NCI-H1105 treated with DMSO at 0.1 percent for 48 hours (cell line): ENCODE data around the gene MTCL3.
A peak's percentile ranks its signal among the peaks of the same experiment; 100 is the strongest.

Experiments used
- DNase-seq: peaks from one replicate; lab custom pipeline; 2025; lab: John Stamatoyannopoulos, UW

MTCL3 gene

DNA sequence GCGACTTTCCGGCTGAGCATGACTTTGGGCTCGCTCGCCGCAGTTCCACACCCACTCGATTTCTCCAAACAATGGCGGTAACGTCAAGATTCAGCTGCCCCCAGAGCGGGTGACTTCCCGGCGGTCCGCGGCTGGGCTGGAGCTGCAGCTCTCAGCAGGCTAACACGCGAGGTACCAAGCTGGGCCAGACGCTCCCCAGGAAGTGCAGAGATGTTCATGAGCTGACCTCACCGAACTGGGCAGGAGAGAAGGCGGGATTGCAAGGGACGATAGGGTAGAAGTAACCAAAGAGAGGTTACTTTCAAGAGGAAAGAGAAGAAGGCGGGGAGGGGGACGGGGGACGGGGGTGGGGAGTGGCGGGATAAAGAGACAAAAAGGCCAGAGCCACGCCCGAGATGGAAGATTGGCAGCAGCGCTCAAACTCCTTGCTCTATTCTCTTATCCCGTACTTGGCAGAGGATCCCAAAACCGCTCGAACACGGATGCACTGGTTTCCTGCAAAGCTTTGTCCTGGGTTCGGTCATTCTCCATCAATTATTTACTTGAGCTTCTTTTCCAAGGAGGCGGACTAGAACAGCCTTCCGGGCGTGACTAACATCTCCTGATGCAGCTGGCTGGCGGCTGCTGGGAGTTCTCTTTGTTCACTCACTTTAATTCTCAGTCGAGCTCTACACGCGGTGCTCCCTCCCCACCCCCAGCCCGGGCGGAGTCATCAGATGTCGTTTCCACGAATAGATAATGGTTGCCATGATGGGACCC, at the start of gene MTCL3:
MTCL3 (minus strand) TSS at position 626 of the 759 bp plus-strand sequence.
- DNase-seq = peak; percentile 98

DNA sequence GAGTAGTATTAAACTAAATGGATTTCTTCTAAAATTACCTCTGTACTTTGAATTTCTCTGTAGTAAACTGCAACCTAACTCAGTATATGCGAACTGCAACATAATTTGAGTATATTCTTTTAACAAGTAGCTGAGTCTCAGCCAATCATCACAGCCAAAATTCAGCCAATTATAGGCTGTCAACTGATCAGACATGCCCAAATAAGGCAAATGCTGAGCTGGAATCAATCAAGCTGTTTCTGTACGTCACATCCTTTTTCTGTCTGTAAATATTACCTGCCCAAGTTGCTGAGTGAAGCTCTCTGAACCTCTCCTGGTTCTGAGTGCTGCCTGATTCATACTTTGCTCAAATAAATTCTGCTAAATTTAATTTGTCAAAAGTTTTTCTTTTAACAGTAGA, 48.3 kb upstream of the MTCL3 start:
- no peak for DNase-seq

DNA sequence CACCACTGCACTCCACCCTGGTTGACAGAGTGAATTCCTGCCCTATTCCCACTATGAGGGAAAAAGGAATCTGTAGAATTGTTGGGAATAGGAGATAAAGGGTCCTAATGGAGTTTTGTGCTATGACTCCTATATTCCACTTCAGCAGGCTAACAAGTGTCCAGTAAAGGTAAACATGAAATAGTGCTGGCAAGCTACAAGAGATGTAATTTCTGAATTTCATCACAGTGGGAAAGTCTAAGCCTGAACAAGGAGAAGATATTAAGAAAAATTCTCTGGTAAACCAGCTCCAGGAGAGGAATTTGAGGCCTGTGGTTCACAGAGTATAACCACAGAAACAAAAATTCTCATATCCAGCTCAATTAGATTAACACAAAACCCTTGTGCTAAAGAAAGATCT, 47.5 kb upstream of the MTCL3 start:
- no peak for DNase-seq

DNA sequence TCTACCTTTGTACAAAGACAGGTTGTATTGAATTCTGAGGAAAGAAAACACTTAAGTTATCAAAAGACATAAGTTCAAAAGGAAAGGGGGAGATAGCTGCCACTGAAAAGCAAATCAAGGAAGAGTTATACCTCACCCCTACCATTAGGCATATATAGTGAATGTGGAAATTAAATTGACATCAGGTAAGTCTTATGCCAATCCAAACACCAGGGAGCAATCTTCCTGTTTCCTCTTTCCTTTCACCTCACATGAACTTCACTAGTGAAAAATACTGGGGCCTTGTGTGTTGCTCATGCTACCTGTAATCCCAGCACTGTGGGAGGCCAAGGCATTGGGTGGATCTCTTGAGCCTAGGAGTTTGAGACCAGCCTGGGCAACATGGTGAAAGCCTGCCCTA, 47.0 kb upstream of the MTCL3 start:
- no peak for DNase-seq

DNA sequence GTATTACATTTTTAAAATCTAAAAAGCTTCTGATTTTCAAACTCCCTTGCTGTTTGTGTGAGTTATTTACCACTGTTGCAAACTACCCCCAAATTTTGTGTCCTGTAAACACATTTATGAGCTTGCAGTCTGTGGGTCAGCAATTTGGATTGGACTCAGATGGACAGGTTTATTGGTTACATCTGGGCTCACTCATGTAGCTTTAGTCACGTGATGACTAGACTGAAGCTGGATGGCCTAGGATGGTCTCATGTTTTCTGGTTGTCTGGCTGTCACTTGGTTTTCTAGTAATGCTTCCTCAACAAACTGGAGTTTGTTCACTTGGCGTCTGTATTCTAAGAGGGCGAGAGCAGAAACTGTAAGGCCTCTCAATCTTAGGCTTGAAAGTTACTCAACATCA, 45.6 kb upstream of the MTCL3 start:
- DNase-seq = no peak

DNA sequence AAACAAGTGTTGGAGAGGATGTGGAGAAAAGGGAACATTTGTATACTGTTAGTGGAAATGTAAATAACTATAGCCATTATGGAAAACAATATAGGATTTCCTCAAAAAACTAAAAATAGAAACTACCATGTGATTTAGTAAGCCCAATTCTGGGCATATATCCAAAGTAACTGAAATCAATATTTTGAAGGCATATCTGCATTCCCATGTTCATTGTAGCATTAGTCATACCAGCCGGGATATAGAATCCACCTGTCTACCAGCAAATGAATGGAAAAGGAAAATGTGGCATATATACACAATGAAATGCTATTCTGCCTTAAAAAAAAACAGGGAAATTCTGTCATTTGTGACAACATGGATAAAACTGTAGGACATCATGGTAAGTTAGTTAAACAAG, 42.5 kb upstream of the MTCL3 start:
- DNase-seq = peak; percentile 13

DNA sequence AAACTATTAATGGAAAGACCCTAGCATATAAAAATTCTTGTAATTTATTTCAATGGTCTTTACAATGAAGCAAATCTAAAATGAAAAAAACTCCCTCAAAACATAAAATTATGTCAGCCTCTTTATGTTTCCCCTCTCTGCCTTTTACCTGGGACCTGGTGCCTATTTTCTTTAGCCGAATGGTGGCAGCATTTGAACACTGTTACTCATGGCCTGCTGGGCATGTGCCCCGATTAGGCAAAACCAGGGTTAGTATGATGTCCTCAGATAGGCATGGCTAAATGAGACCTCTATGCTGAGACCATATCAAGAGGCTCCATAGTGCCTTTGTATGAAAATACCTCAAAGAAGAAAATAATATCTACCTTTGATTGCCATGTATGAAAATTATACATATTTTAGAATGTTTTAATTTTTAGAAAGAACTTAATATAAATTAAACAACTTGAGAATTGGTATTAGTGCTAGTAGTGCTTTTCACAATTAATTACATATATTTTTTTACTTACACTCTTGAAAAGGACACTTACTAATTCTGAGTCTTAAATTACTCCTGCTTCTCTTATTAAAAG, 35.4 kb upstream of the MTCL3 start:
- peak; percentile 67 for DNase-seq

DNA sequence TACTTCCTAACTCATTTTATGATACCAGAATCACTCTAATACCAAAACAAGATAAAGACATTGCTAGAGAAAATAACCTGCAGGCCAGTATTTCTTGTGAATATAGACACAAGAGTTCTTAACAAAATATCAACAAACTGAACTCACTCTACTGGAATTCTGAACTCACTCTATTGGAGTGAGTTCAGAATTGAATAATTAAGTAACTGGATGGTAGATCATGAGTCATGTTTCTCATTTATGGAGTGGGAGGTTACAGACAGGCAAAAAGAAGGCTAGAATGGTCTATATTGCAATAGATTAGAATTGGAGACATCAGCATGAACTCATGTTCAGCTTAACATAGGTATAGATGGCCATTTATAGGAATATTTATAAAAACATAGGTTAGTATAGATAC, 31.3 kb upstream of the MTCL3 start:
- DNase-seq = no peak

DNA sequence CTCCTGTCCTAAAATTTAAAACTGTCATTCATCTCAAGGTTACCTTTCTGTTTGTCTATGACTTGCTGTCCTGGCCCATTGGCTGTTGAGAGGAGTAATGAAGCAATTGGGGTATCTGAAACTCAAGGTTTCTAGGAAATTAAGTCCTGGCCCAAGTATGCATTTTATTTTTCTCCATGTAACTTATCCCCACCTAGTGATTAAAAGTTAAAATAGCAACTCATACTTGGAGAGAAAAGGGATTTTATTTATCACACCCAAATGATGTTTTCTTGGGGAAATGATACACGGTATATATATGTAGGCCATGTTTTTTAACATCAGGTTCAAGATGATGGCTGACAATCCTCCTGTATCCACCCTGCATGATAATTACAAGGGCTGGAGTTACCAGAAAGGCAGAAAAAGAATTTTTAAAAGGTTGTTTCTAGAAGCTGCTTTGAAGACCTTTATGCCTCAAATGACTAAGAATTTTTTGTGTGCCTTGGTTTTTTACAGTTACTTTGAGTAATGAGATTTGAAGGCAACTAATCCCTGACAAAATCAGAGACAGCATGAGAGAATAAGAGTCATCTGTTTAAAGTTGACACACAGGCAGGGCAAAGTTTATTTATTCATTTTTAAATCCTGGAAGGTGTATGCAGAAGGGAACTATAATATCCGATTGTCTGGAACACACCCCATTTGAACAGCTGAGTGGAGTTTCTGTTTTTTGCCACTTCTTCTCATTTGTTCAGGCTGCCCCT, 28.9 kb upstream of the MTCL3 start:
- no peak for DNase-seq

DNA sequence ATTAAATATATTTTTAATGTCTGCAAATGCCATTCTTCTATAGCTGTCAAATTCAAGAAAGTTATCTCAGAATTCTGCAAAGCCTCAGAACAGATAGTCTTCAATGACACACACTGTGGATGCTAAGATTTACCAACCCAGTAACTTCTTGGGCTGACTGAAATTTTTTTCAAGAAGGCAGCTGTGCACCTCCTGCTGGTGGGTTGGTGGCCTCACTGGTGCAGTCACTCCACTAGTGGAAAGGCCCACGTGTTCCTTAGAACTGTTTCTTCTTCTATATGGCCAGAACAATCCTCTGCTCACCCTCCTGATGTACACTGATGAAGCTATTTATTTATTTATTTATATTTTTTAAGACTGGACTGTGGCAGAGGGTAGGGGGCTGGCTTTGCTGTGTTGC, 28.1 kb upstream of the MTCL3 start:
- DNase-seq = no peak

DNA sequence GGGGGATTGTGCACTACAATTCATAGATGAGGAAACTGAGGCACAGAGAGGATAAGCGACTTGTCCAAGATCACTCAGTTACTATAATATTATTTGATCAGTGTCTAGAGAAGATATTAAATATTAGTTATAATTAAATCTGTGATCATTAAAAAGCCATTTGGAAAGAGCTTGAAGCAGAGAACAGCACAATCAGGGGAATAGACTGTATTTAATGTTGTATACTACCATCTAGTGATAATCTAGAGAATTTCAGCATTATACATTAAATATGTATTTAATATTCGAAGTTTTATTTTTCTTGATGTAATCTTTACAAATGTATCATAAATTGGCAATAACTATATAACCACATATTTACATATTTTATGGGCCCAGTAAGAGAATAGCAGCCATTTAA, 20.1 kb upstream of the MTCL3 start:
- peak; percentile 71 for DNase-seq

DNA sequence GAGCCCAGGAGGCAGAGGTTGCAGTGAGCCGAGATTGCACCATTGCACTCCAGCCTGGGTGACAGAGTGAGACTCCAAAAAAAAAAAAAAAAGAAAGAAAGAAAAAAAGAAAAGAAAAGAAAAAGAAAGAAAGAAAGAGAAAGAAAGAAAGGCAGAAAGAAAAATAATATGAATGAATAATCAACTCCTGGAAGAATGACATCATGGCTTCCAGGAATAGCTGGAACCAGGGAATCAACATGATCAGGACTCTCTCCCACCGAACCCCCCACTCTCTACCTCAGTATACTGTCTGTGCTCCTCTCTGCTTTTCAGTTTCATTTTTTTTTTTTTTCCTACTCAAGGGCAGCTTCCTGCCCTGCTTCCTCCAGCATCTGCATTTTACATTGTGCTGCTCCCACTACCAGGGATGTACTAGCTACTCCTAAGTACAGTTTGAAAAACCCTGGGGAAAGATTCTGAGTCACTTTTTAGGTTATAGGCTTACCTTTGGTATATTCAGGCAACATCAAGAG, 19.7 kb upstream of the MTCL3 start:
- DNase-seq = no peak

DNA sequence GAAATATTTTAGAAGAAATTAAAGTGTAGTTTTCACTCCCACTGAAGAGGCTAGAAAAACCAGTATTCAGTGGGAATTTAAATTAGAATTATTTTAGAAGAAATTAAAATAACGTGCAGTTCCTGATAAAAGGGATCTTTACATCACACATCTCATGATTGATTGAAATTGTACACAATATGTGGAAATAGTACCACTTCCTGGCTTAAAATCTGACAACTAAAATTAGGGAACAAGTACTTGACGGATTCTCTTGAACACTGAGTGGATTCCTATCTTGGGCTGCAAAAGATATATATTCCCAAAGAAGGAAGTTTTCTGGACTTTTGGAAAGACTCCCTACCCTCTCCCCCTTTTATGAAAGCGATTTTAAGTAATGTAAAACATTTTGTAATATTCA, 14.6 kb upstream of the MTCL3 start:
- DNase-seq = no peak

DNA sequence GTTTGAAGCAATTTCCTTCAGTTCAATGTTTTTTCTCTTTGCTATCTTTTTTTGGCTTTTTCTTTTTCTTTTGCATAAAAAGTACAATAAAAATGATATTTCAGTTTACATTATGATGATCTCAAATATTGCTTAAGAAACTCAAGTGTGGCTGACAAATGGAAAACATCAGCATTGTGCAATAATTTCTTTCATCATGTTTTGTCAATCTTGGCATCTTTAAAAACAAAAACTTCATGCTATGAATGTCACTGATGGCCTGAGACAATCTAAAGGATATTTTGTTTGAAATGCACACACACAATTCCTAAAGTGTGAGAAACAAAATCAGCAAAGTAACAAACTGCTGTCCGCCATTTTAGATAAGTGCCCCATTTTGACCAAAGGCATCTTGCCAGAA, 13.9 kb upstream of the MTCL3 start:
- no peak for DNase-seq

DNA sequence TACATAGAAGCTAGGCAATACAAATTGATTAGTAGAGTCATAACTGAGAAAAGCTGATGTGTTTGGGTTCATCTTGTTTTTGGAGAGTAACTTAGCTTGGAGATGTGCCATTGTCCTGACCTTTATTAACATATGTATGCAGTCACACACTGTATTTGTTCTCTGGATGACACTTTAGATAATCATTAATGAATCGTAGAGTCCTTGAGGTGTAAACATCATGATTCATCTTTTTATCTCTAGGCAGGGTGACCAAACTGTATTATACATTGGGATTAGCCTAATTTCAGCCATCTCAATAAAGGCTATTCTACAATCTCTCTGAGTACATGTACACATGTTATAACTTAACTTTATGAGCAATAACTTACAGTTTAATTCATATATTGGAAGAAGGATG, 3.6 kb upstream of the MTCL3 start:
- DNase-seq = no peak

DNA sequence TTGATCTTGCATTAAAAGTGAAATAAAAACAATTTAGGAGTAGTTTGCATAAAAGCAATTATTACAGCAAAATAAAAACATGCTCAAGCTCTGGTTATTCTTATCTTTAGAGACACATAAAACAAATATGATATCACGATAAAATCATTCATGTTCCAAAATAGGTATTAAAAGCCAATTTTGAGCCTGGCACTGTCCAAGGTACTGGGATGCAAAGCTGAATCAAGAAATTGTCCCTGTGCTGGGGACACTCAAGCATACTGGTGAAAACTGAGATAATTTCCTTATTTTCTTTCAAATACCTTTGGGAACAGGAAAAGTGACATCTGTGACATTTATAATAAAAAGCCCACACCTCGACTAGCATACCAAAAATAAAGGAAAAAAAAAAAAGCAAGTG, 931 bp upstream of the MTCL3 start:
- DNase-seq = peak; percentile 62

DNA sequence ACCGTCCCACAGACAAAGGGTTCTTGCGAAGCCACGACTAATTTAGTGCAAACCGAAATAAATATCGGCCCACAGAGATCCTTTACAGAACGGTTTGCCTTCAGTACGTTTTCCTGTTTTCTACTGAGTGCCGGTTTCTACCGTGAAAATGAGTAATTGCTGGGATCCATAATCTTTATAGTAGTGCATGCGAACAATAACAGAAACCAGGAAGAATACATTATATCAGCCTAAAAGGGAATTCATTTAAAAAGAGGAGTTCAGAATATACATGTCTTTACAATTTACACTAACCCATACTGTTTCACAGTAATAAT, 292 bp upstream of the MTCL3 start:
- no peak for DNase-seq

DNA sequence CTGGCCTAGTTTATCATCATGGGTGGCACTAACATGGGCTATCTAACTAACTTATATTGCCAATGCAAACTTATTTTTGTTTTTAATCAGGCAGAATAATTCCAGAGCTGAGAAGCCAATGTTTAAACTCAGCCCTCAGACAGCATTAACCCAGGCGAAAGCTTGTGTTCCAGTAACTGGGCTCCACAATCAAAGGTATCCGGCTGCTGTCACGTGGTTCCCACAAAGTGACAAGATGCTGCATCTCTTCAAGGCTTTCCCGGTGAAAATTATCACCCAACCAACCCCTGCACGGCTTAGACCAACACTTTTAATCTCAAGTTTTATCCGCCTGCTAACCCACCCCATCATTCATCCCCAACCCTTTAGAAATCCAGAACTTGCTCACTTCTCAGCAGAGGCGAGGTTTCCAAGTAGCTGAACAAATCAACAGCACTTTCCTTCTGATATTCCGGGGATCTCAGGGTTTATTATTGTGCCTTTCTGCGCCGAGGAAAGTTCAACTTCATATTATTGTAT, 885 bp downstream of the MTCL3 start:
- peak; percentile 65 for DNase-seq

DNA sequence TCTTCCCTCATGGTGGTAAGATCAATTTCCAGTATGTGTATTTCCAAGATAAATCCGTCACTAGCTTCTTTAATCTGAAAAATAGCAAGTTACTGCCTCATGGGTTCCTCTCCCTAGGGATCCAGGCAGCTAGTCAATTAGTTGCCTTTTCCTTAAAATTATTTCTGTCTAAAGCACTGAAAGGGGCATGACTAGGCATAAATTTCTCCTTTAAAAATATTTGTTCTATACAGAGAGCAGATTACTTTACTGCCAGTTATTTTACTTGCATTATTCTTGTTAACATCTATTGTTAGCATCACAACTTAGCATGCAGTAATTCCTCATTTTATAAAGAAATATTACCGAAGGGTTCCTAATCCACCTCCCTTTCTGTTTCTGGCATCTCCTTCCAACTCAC, 1.4 kb downstream of the MTCL3 start:
- no peak for DNase-seq

DNA sequence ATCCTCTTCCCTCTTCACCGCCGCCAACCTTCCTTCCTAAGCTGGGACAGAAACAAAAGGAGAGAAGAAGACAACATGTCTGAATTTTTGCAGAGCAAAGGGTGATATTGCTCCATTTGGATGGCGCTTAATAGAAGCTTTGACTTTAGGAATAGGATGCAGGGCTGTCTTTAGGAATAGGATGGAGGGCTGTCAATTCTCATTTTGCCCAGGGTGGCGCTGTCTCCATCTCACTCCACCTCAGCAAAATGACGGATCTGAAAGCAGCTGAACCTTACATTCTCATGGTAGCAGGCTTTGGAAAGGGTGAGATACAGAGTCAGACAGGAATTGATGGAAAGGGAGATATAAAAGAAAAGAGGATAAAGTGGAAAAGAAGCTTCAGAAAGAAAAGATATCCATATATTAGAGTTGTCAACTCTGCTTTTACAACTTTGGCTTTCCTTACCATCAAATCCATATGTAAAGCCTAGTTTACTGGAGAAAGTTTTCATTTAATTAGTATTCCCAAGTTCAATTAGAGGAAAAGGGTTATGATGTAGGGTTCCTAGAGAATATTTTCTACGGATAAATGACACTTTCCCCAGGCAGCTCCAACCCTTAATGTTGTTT, 2.4 kb downstream of the MTCL3 start:
- peak; percentile 93 for DNase-seq

DNA sequence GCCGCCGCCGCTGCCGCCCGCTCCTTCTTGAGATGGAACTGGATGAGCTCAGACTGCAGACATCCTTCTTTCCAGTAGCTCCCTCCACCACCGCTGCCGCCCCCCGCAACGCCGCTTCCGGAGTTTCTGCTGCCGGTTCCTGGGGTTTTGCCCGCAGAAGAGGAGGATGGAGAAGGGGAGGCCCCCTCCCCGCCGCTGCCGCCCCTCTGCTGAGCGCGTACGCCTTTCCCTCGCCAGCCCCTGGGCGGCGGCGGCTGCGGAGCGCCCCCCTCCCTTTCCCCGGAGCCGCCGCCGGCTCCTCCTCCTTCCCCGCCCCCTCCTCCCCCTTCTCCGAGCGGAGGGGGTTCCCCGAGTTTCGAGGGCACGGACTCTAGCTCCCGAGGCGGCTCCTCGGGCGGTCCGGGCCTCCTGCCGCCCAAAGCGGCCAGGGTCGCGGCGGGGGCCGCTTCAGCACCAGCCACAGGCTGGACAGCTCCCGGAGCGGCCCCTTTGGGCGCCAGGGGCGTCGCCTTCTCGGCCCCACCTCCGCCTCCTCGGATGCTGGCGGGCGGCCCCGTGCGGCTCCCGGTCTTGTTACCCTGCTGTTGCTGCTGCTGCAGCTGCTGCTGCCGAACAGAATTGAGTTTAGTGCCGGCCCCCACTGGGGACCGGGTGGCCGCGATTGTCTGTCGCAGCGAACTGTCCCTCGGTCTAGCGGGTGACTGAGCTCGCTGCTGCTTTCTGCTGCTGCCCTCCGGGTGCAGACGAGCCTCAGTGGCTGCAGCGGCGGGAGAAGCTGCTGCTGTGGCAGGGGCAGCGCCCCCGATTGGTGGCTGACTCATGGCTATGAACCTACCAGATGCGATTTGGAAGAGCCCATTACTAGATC, 3.1 kb downstream of the MTCL3 start:
- DNase-seq = peak; percentile 93
